HEK293T (cell line): Measurements from ENCODE around the gene LRRK1.

Experiments used
- CTCF ChIA-PET: fragments of 350-600 bp; formaldehyde crosslinking; extraction: SDS; loops from one replicate; lab custom pipeline; 2021; ENCODE audit warnings: antibody characterized with exemption, inconsistent platforms; lab: Yijun Ruan, JAX
- POLR2A ChIA-PET: fragments of 350-600 bp; formaldehyde crosslinking; extraction: SDS; loops from one replicate; lab custom pipeline; 2020; ENCODE audit warnings: antibody characterized with exemption, inconsistent platforms; lab: Yijun Ruan, JAX
- DNase-seq: peaks from one replicate; pipeline ENCODE4 v3.0.0; 2012; ENCODE audit warnings: mixed read lengths; ENCODE audit errors: extremely low spot score
- ARNT ChIP-seq: fragments of 450-650 bp; IDR thresholded peaks from 2 replicates; pipeline ENCODE4 v1.6.1; 2017; ENCODE audit warnings: mild to moderate bottlenecking
- BHLHE40 ChIP-seq: fragments of 450-650 bp; IDR thresholded peaks from 2 replicates; pipeline ENCODE4 v1.6.1; 2016; ENCODE audit warnings: mild to moderate bottlenecking, moderate library complexity, borderline replicate concordance
- CTBP1 ChIP-seq: fragments of 450-650 bp; IDR thresholded peaks from 2 replicates; pipeline ENCODE4 v1.6.1; 2016; ENCODE audit warnings: borderline replicate concordance
- ELF4 ChIP-seq: fragments of 450-650 bp; IDR thresholded peaks from 2 replicates; pipeline ENCODE4 v1.6.1; 2017; ENCODE audit warnings: antibody characterized with exemption
- FOXA1 ChIP-seq: fragments of 450-650 bp; IDR thresholded peaks from 2 replicates; pipeline ENCODE4 v1.6.1; 2016; ENCODE audit warnings: mild to moderate bottlenecking
- FOXK2 ChIP-seq: fragments of 450-650 bp; IDR thresholded peaks from 2 replicates; pipeline ENCODE4 v1.6.1; 2016; ENCODE audit warnings: mild to moderate bottlenecking
- FOXM1 ChIP-seq: fragments of 450-650 bp; IDR thresholded peaks from 2 replicates; pipeline ENCODE4 v1.6.1; 2017; ENCODE audit warnings: mild to moderate bottlenecking, borderline replicate concordance
- HDGF ChIP-seq: fragments of 450-650 bp; IDR thresholded peaks from 2 replicates; pipeline ENCODE4 v1.6.1; 2017; ENCODE audit warnings: antibody characterized with exemption, borderline replicate concordance
- L3MBTL2 ChIP-seq: fragments of 450-650 bp; conservative IDR thresholded peaks from 2 replicates; pipeline ENCODE4 v1.6.1; 2016; ENCODE audit warnings: mild to moderate bottlenecking
- LEF1 ChIP-seq: fragments of 450-650 bp; IDR thresholded peaks from 2 replicates; pipeline ENCODE4 v1.6.1; 2017; ENCODE audit warnings: mild to moderate bottlenecking, borderline replicate concordance
- NFRKB ChIP-seq: fragments of 450-650 bp; IDR thresholded peaks from 2 replicates; pipeline ENCODE4 v1.6.1; 2016; ENCODE audit warnings: mild to moderate bottlenecking, moderate library complexity
- SP1 ChIP-seq: fragments of 450-650 bp; IDR thresholded peaks from 2 replicates; pipeline ENCODE4 v1.6.1; 2017
- SUZ12 ChIP-seq: fragments of 450-650 bp; IDR thresholded peaks from 2 replicates; pipeline ENCODE4 v1.6.1; 2016; ENCODE audit warnings: mild to moderate bottlenecking
- TARDBP ChIP-seq: fragments of 450-650 bp; IDR thresholded peaks from 2 replicates; pipeline ENCODE4 v1.6.1; 2016
- ZNF384 ChIP-seq: fragments of 450-650 bp; IDR thresholded peaks from 2 replicates; pipeline ENCODE4 v1.6.1; 2016
- TF ChIP-seq, protein P1 (sequence below): fragments of 450-650 bp; IDR thresholded peaks from 2 replicates; pipeline ENCODE4 v1.6.1; 2016

LRRK1 gene

DNA sequence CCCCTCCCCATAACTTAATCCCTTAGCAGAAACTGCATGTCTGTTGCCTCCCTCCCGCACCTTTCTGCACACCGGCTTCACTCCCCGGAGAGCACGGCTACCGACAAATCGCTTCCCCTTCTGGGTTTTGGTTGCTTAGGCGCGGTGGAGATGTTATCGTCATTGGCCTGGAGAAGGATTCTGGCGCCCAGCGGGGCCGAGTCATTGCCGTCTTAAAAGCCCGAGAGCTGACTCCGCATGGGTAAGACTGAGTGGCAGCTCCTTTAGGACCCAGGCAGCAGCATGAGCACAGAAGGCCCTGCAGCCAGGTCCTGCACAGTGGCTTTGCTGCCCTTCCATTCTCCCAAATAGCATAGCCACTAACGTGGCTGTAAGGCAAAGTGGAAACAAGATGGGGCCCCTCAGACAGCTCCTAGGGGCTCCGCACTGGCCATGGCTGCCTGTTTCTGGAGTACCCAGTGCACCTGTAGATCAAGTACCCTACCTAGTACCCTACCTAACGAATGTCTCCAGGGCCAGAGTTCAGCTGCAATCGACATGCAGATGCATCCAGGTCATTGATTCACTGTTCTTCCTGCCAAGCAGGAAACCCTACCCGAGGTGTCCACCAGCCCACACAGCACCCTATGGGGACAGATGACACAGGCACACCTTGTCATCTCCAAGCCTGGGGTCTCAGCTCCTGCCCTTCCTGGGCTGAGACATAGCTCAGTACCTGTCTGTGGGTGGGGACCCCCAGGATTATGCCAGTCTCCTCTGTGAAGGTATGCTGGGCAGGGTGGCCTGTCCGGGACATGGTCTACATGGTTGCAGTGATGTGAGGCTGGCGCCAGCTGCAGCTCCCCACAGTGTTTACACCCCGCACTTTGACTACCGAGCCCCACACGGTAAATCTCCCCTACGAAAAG lies 147.6 kb downstream of the LRRK1 start:
- DNase-seq, result no peak
- CTCF ChIA-PET, result no interaction called here
- POLR2A ChIA-PET, result no interaction called here
- TF ChIP-seq SUZ12, result no peak
- TF ChIP-seq FOXM1, result no peak

DNA sequence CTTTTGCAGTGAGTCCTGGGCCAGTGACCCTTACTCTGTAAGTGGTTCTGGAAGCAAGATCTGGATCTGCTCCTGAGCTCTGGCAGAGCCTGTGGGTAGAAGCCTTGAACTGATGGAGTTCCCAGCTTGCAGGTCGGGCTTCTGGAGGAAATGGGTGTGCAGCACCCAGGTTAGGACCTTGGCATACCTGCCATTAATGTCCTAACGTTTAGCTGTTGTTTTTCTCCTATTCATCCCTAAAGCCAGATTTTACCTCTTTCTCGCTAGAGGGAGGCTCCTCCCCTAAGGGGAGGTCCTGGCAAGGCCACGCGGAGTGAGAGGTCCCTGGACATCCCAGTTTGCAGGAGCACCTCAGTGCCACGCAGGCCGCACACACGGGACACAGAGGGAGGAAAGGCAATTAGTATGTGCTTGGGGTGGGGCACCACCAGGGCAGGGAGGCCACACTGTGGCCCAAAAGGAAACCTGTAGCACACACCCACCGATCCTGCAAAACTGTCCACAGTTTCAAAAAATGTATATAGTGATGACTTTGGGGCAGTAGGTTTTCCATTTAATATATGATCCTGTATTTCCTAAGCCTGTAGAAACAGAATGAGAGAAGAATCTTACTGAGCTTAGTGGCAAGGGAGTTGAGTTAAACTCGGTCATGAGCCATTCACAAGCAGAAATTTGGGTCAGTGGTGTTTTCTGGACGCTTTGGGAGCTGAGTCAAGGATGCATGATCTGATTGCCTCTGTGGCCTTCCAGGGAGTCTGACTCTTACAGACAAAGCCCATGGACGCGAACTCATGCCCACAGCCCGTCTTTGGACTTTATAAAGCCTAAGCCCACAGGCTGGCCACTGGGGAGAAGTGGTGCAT lies 148.7 kb downstream of the LRRK1 start:
- no peak for DNase-seq
- ChIA-PET POLR2A (no interaction called here), CTCF (no interaction called here)
- TF ChIP-seq ARNT (no peak), FOXA1 (no peak), TARDBP (no peak), LEF1 (no peak), ELF4 (no peak), HDGF (no peak), BHLHE40 (no peak), ZNF384 (no peak), SP1 (no peak), FOXK2 (no peak), L3MBTL2 (no peak), SUZ12 (no peak), FOXM1 (no peak), NFRKB (no peak), CTBP1 (no peak)
- TF ChIP-seq, protein P1, sequence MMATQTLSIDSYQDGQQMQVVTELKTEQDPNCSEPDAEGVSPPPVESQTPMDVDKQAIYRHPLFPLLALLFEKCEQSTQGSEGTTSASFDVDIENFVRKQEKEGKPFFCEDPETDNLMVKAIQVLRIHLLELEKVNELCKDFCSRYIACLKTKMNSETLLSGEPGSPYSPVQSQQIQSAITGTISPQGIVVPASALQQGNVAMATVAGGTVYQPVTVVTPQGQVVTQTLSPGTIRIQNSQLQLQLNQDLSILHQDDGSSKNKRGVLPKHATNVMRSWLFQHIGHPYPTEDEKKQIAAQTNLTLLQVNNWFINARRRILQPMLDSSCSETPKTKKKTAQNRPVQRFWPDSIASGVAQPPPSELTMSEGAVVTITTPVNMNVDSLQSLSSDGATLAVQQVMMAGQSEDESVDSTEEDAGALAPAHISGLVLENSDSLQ, result no peak

DNA sequence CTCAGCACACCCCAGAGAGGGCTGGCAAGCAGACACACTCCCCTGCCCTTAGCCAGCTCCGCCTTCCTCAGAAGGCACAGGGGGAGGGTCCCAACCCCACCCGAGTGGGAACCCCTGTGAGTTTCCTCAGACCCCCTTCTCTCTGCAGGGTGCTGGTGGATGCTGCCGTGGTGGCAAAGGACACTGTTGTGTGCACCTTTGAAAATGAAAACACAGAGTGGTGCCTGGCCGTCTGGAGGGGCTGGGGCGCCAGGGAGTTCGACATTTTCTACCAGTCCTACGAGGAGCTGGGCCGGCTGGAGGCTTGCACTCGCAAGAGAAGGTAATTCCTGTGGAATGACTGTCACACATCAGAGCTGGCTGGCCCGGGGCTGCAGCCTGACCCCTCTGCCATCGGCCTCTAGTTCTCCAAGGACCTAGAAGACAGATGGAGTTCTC lies 149.4 kb downstream of the LRRK1 start:
- no peak for DNase-seq
- TF ChIP-seq SUZ12, result no peak
- no peak for TF ChIP-seq LEF1
- TF ChIP-seq NFRKB, result no peak
- TF ChIP-seq FOXM1, result no peak
- no peak for TF ChIP-seq ELF4
- TF ChIP-seq ZNF384, result no peak
- no peak for TF ChIP-seq BHLHE40
- CTCF ChIA-PET, result interaction anchor here (0.8 to 1.0 kb wide), 2 partner anchors 26 to 37 kb away, joined by 3 read pairs; no protein-coding TSS in a partner anchor
- POLR2A ChIA-PET, result no interaction called here

DNA sequence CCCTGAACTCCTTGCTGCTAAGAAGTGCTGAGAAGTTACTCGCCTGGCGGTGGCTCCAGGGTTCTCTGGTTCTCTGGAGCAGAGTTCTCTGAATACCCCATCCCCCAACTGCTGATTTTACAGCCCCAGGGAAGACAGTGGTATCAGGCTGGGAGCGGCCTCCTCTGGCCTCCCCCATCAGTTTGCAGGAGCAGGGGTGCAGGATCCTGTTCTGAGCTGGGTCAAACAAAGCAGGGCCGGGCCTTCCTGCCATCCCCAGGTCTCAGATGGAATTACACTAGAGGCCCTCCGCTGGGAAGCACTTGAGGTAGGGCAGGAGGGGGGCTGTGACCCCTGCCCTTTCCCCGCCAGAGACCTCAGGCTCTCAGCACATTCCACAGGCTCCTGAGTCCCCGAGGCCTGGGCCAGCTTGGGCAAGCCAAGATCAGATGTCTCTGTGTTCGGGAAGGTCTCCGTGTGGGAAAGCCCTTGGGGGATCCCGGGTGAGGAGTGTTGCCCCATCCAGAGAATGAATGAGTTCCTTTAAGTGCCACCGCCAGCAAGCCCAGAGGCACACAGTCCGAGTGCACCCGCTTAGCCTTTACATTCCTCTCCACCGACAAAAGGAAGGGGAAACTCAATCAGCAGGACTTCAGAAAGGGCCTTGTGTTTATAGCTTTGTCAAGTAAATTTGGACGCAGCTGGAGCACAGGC lies 149.9 kb downstream of the LRRK1 start:
- ChIA-PET POLR2A (interaction anchor here (0.8 kb wide), 1 partner anchor 61 kb away, joined by 3 read pairs; no protein-coding TSS in a partner anchor), CTCF (interaction anchor here (0.8 to 1.0 kb wide), 3 partner anchors 15 to 37 kb away, joined by 3 to 4 read pairs (median 3); no protein-coding TSS in a partner anchor)
- no peak for TF ChIP-seq HDGF
- no peak for TF ChIP-seq BHLHE40
- TF ChIP-seq LEF1, result no peak
- no peak for TF ChIP-seq ELF4
- no peak for TF ChIP-seq ARNT
- TF ChIP-seq CTBP1, result no peak
- no peak for TF ChIP-seq SP1
- TF ChIP-seq NFRKB, result no peak
- TF ChIP-seq TARDBP, result no peak
- TF ChIP-seq L3MBTL2, result no peak
- no peak for TF ChIP-seq FOXM1
- no peak for TF ChIP-seq SUZ12
- TF ChIP-seq, protein P1, result no peak
- TF ChIP-seq ZNF384, result no peak
- no peak for TF ChIP-seq FOXA1
- TF ChIP-seq FOXK2, result no peak
- DNase-seq, result peak; percentile 57

DNA sequence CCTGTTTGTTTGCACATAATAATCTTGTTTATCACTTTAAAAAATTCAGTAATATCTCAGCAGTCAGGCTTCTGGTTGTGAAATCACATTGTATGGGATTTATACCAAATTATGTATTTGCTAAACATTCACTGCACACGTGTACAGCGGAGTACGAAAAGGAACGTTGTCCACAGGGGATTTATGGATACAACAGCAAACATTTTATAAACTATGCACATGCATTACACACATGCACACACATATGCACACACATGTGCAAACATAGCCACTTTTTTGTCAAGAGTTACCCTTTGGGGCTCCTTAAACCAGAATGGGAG lies 150.5 kb downstream of the LRRK1 start:
- TF ChIP-seq ZNF384 (no peak), BHLHE40 (no peak), ELF4 (no peak), CTBP1 (no peak), SP1 (no peak), LEF1 (no peak), FOXA1 (no peak), L3MBTL2 (no peak), FOXM1 (no peak), SUZ12 (no peak), ARNT (no peak), HDGF (no peak), TARDBP (no peak), FOXK2 (no peak), NFRKB (no peak)
- TF ChIP-seq, protein P1, result no peak
- ChIA-PET CTCF (interaction anchor here (0.8 to 1.0 kb wide), 3 partner anchors 16 to 36 kb away, joined by 3 to 4 read pairs (median 3); no protein-coding TSS in a partner anchor), POLR2A (interaction anchor here (0.8 kb wide), 1 partner anchor 61 kb away, joined by 3 read pairs; no protein-coding TSS in a partner anchor)
- no peak for DNase-seq
